HL-60/S4 treated with phorbol 12-myristate 13-acetate at 8.2 ng/mL for 4 days and 3 days (cell line): ENCODE data around the gene CDKN2AIP.
"Not testable (repeated sequence)": the region's sequence is repeated elsewhere in the genome, so short reads cannot be mapped to it uniquely, and the experiment has no call there.

Experiments
- in situ Hi-C: fragments of 300-500 bp; cut with MboI; formaldehyde crosslinking; loops from 2 replicates; pipeline ENCODE4 v1.15.0; 2022; ENCODE audit warnings: low sequenced_read_pairs

The CDKN2AIP gene

GRCh38 chr4:183447646-183448045, 3.2 kb downstream of the CDKN2AIP start:
- in situ Hi-C loops: no loop called here

DNA sequence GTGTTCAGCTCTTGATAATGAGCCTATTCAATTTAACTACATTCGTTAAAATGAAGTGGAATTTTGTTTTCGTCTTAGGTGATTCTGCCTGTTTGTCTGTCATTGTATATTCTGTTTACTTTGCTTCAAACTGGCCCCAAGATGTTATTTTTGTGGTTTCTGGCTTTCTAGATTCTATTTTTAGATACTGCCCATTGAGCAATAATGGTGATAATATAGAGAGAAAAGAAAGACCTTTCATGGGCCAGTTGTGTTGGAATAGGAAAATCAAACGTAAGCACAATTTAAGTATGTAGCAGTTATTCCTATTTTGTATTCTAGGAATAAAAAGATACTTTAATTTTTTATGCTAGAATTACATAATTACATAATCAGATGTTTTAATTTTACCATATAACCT, 4.0 kb downstream of the CDKN2AIP start:
- in situ Hi-C loops: no loop called here

DNA sequence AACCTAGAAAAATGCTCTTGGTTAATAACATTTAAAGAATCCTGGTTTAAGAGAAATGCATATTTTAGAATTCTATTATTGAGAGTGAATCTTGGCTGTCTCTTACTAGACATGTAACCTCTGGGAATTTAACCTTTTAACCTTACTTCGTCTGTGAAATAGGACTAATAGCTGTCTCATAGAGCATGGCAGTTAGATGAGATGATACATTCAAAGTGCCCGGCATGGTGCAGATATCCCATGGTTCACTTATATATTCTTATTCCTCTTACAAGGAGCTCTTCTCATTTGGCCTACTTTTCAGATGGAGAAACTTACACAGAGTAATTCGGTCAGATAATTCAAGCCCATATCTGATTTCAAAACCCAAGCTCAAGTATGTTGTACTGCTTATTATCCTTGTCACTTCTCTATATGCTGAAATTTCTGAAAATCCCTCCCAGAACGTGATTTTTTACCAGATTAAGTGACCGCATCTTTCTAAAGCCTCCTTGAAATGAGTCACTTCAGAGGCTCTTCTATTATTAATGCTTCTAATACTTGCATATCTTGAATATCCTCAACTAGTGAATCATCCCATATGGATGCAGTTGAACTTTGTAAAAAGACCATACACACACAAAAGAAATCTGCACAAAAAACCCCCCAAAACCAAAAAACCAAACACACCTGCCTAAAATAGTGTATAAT, 4.9 kb downstream of the CDKN2AIP start:
- in situ Hi-C loops: no loop called here

DNA sequence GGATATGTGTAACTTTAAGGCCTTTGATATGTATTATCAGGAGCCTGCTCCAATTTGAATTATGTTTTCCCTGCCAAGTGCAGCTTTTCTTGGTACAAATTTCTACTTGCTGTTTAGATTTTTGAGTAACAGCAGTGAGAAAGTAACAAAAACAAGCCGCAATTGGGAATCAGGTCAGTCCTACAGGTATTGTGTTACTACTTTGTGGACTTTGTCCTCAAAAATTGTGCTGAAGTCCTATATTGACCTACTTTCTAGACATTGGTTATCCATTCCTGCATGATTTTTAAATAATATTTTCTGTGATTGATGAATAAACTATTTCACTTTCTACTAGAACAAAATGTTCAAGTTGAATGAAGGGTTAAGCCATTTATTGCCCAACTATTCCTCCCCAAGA, 5.7 kb downstream of the CDKN2AIP start:
- in situ Hi-C loops: no loop called here

GRCh38 chr4:183455431-183456195, 11.2 kb downstream of the CDKN2AIP start:
- in situ Hi-C loops: no loop called here

- in situ Hi-C loops: no loop called here
Observed at GRCh38 chr4:183458005-183458404, 13.6 kb downstream of the CDKN2AIP start.

DNA sequence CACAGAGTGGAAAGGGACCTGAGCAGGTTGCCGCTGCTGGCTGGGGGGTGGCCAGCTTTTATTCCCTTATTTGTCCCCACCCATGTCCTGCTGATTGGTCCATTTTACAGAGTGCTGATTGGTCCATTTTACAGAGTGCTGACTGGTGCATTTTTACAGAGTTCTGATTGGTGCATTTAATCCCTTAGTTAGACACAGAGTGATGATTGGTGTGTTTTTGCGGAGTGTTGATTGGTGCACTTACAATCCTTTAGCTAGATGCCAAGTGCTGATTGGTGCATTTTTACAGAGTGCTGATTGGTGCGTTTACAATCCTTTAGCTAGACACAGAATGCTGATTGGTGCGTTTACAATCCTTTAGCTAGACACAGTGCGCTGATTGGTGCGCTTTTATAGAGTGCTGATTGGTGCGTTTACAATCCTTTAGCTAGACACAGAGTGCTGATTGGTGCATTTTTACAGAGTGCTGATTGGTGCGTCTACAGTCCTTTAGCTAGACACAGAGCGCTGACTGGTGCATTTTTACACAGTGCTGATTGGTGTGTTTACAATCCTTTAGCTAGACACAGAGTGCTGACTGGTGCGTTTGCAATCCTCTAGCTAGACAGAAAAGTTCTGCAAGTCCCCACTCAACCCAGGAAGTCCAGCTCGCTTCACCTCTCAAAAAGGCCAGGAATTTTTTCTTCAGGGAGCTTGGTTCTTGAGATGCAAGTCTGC, 19.6 kb downstream of the CDKN2AIP start:
- in situ Hi-C loops: not testable (repeated sequence)

DNA sequence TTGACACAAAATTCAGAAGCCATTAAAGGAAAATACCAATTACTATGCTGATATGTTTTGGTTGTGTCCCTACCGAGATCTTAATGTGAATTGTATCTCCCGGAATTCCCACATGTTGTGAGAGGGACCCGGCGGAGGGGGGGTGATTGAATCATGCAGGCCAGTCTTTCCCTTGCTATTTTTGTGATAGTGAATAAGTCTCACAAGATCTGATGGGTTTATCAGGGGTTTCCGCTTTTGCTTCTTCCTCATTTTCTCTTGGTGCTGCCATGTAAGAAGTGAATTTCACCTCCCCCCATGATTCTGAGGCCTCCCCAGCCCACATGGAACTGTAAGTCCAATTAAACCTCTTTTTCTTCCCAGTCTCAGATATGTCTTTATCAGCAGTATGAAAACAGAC, 21.4 kb downstream of the CDKN2AIP start:
- in situ Hi-C loops: not testable (repeated sequence)

DNA sequence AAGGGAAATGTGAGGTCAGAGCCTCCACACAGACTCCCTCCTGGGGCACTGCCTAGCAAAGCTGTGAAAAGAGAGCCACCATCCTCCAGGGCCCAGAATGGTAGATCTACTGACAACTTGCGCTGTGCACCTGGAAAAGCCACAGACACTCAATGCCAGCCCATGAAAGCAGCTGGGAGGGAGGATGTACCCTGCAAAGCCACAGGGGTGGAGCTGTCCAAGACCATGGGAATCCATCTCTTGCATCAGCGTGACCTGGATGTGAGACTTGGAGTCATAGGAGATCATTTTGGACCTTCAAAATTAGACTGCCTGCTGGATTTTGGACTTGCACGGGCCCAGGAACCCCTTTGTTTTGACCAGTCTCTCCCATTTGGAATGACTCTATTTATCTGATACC, 22.8 kb downstream of the CDKN2AIP start:
- in situ Hi-C loops: no loop called here

DNA sequence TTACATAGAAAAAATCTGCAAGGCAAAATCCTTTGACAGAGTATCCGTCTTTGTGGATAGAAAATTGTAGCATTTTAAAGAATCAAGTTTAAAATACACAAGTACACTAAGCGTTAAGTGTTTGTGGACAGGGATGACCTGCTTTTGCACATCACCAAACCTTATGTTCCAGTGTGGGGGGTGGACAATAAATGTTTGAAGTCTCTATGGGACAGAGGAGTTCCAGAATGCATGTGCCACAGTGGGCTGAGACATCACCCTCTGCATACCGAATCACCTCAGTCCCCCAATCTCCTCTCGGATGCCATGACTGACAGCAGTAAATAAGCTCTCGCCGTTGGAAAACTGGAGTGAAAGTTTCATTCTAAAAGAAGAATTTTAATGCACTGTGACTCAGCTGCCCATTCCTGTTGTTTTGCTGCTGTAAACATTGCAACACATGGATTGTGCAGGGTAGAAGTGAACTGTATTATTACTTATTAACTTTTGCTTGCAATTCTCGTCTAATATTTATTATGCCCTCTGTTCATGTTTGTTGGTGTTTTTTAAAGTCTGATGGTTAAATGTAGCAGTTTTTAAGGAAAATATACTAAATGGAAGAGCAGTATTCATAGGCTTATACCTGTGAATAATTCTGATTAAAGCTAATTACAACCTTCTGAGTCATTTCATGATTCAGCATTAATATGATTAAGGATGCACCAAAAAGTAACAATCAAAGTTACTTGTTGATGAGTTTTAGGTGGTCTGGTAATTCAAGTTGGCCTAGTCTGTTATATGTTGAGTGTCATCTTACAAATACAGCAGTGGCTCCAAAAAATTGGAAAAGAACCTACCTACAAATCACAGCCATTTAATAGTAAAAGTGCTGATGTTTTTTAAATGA, 24.0 kb downstream of the CDKN2AIP start:
- in situ Hi-C loops: no loop called here

DNA sequence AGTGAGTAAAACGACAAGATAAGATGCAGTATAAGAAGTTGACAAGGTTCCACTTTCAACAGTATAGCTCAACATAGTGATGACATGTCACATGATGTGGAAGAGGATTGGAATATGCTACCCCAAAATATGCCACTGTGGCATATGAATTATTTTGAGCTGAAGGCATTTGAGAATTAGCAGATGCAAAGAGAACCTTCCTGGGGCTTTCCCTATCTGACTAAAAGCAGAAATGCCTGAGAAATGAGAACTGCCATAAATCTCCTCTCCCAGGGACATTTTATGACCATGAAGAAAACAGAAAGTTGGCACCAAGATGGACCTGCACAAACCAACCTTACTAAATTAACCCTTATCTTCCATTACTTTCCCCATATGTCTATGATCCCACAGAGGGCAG, 24.8 kb downstream of the CDKN2AIP start:
- in situ Hi-C loops: no loop called here

DNA sequence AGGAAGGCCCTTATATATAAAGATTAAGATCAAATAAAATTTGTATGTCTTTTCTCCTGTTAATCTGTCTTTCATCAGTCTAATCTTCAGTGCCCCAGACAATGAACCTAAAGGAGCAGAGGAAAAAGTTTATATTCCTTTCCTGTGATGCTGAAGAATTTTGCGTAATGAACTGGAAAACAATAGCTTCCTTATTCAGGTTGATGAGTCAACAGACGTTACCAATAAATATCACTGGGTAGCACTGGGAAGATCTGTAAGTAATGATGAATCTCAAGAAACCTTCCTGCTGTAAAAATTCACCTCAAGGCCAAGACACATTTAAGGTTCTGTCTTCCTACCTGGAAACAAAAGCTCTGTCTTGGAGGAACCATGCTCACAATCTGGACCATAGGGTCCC, 25.5 kb downstream of the CDKN2AIP start:
- in situ Hi-C loops: no loop called here

DNA sequence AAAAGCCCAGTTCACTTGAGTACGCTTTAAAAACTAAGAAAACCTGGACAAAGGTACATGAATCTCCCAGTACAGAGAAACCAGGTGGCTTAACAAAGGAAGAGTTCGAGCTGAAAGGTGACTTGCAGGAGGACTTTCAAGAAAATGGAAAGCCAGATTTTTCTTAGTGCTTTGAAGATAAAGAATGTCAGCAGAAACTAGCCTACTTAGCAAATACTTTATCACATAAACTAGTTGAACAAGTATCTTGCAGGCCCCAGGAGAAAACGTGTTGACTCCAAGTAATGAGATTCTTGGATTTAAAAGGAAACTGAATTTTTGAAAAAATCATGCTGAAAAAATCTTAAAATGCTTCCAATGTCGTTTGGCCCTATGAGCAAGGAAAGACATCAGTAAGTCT, 26.4 kb downstream of the CDKN2AIP start:
- in situ Hi-C loops: no loop called here

- in situ Hi-C loops: no loop called here
Observed at GRCh38 chr4:183471946-183472708, 27.7 kb downstream of the CDKN2AIP start.

- in situ Hi-C loops: no loop called here
Observed at GRCh38 chr4:183478123-183478522, 33.7 kb downstream of the CDKN2AIP start.

GRCh38 chr4:183478926-183479325, 34.5 kb downstream of the CDKN2AIP start:
- in situ Hi-C loops: no loop called here

DNA sequence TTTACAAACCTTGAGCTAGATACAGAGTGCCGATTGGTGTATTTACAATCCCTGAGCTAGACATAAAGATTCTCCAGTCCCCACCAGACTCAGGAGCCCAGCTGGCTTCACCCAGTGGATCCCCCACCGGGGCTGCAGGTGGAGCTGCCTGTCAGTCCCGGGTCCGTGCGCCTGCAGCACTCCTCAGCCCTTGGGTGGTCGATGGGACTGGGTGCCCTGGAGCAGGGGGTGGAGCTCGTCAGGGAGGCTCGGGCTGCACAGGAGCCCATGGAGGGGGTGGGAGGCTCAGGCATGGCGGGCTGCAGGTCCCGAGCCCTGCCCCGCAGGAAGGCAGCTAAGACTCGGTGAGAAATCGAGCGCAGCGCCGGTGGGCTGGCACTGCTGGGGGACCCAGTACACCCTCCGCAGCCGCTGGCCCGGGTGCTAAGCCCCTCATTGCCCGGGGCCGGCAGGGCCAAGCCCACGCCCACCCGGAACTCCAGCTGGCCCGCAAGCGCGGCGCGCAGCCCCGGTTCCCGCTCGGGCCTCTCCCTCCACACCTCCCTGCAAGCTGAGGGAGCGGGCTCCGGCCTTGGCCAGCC, 38.2 kb downstream of the CDKN2AIP start:
- in situ Hi-C loops: not testable (repeated sequence)

DNA sequence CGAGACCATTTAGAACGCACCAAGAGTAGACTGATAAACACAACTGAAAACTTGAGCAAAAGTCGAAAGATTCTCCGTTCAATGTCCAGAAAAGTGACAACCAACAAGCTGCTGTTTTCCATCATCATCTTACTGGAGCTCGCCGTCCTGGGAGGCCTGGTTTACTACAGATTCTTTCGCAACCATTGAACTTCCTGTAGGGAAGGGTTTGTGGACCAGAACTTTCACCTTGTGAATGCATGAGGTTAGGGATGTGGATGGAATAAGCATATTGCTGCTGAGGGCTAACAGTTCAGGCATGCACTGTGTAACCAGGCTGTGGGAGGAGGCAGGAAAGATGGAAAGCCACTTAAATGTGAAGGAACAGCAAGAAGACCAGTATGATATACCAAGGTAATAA, 39.6 kb downstream of the CDKN2AIP start:
- in situ Hi-C loops: no loop called here

DNA sequence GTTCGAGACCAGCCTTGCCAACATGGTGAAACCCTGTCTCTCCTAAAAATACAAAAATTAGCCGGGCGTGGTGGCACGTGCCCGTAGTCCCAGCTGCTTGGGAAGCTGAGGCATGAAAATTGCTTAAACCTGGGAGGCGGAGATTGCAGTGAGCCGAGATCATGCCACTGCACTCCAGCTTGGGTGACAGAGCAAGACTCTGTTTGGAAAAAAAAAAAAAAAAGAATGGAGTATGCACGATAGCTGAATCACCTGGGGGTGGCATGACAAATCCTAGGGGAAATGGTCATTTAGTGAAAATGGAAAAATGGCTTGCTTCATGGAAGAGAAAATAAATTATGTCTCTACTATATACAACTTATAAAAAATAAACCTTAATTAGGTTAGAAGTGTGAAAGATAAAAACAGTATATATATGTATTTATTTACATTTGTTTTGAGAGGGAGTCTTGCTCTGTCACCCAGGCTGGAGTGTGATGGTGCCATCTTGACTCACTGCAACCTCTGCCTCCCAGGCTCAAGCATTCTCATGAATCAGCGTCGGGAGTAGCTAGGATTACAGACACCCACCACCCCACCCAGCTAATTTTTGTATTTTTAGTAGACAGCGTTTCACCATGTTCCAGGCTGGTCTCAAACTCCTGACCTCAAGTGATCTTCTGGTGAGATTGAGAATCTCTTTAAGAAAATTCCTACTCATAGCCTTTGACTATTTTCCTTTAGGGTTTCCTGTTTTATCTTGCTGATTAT, 41.1 kb downstream of the CDKN2AIP start:
- in situ Hi-C loops: no loop called here
